Gastroesophageal sphincter (tissue), 4 donors: ENCODE measurements around the gene OTOA. TPM values are rescaled to one million over a fixed set of nuclear protein-coding genes. Genes with fewer than 3 reads are reported as not detected.

Source experiments
- ATAC-seq: fragments of 150-250 bp; one replicate; pipeline ENCODE4 v1.9.1; 2016; ENCODE audit warnings: mild to moderate bottlenecking, moderate library complexity
- H3K27ac ChIP-seq, 4 donors: fragments of 200-600 bp; sonication (generic) in 3 of 4; 1 replicate in 3 of 4; 2 replicates in 1 of 4; pipeline ENCODE4 v1.5.1; 2016 to 2019
- H3K27me3 ChIP-seq: fragments of 200-600 bp; sonication (generic); one replicate; pipeline ENCODE4 v1.5.1; 2019
- H3K36me3 ChIP-seq, 2 donors: fragments of 200-600 bp; sonication (generic); one replicate each; pipeline ENCODE4 v1.5.1; 2019; ENCODE audit warnings: control low read depth in 1 of 2
- H3K4me1 ChIP-seq, 3 donors: fragments of 200-600 bp; sonication (generic); 1 replicate in 2 of 3; 2 replicates in 1 of 3; pipeline ENCODE4 v1.5.1; 2016 to 2019; ENCODE audit warnings: control low read depth in 2 of 3
- H3K4me3 ChIP-seq, 2 donors: fragments of 200-600 bp; sonication (generic); one replicate each; pipeline ENCODE4 v1.5.1; 2019; ENCODE audit warnings: mild to moderate bottlenecking in 1 of 2, moderate library complexity in 1 of 2
- H3K9me3 ChIP-seq, 3 donors: fragments of 200-600 bp; sonication (generic); one replicate each; pipeline ENCODE4 v1.5.1; 2017 to 2019; ENCODE audit warnings: control low read depth in 2 of 3
- EP300 ChIP-seq: sonication (generic); formaldehyde crosslinking; IDR thresholded peaks from one replicate; pipeline ENCODE4 v1.6.1; 2017; ENCODE audit warnings: antibody characterized with exemption, mild to moderate bottlenecking
- POLR2A ChIP-seq, 2 donors: fragments of 450-650 bp; IDR thresholded peaks; one replicate each; pipeline ENCODE4 v1.6.1; 2017; ENCODE audit warnings: antibody characterized with exemption in 2 of 2, mild to moderate bottlenecking in 2 of 2, moderate library complexity in 1 of 2
- POLR2AphosphoS5 ChIP-seq: sonication (generic); formaldehyde crosslinking; IDR thresholded peaks from one replicate; pipeline ENCODE4 v1.6.1; 2017; ENCODE audit warnings: antibody characterized with exemption
- WGBS, 2 donors: methylation state at CpG; one replicate each; pipeline ENCODE4 v1.1.5; 2018; ENCODE audit warnings: low coverage in 1 of 2; 5-methylcytosine and 5-hydroxymethylcytosine counted together
- total RNA-seq, 4 donors: library from RNA; depleted of rRNA; stranded (reverse); fragments of >200 nt; gene quantifications; one replicate each; pipeline ENCODE4 v1.1.0, GENCODE V29; 2016
- TF ChIP-seq, protein P1 (sequence below), 4 experiments: fragments of 200-600 bp in 2 of 4; fragments of 450-650 bp in 2 of 4; sonication (generic) in 1 of 4; IDR thresholded peaks; one replicate each; pipeline ENCODE4 v1.5.1; 2017 to 2019; ENCODE audit warnings: antibody characterized with exemption in 4 of 4, mild to moderate bottlenecking in 2 of 4, moderate library complexity in 2 of 4

OTOA gene
- total RNA-seq, 4 donors from 2014 or later: 0.54 TPM; not detected in 3

DNA sequence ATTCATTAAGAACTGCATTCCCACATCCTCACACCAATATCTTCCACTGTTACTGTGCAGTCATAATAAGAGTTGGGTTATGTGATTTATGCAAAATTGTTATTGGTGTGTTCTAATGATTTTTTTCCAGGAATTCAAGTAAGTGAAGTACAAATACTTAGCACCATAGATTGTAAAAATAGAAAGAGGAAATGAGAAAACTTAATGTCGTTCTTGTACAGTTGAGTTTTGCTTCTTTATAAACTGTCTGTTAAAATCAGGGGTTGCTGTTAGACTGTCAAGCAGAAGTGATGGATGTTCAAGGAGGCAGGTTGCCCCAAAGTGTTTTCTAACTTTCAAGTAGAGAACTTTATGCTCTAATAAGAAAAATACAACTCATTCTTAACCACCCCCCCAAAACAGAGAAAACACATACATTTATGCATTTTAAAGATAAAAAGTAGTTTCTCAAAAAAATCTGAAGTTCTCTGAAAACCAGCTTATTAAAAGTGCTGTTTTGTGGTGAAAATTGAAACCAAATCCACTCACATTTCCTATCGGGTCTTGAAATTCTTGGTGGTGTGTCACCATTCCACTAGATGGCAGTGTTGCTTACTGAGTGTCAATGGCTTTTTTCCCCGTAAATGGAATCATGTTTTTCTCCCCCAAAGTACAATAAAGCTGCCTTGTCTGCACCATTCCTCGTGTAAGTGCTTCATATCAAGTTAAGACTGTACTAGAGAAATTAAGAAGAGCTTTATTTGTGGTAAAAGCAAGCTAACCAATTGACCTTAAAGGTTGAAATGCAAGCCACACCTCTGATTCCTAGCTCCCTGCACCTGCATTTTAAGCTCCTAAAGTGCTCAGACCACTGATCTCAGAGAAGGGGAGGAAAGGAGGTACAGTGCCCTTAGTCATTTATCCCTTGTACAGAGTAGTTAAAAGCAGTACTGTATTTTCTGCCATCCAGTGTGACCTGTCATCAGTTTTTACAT, 6.7 kb upstream of the OTOA start:
- WGBS, 2 donors: 6 to 19% methylated on average over 3 to 4 of the region's 4 CpGs
- Histone ChIP-seq H3K27me3 (no peaks in the 10 kb centered on the region), H3K4me3 (no peak overlapping the region), H3K4me1 (peaks cover 0 to 8% (median 0%) of the 10 kb centered on the region in 3 donors), H3K36me3 (peaks cover 0 to 20% of the 10 kb centered on the region in 2 donors), H3K27ac (no peak overlapping the region), H3K9me3 (no peaks in the 10 kb centered on the region)
- TF ChIP-seq, protein P1, sequence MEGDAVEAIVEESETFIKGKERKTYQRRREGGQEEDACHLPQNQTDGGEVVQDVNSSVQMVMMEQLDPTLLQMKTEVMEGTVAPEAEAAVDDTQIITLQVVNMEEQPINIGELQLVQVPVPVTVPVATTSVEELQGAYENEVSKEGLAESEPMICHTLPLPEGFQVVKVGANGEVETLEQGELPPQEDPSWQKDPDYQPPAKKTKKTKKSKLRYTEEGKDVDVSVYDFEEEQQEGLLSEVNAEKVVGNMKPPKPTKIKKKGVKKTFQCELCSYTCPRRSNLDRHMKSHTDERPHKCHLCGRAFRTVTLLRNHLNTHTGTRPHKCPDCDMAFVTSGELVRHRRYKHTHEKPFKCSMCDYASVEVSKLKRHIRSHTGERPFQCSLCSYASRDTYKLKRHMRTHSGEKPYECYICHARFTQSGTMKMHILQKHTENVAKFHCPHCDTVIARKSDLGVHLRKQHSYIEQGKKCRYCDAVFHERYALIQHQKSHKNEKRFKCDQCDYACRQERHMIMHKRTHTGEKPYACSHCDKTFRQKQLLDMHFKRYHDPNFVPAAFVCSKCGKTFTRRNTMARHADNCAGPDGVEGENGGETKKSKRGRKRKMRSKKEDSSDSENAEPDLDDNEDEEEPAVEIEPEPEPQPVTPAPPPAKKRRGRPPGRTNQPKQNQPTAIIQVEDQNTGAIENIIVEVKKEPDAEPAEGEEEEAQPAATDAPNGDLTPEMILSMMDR (IDR thresholded peaks at IDR 0.05): peak; percentile 66 to 82 (median 72)
- no peak for TF ChIP-seq POLR2A (IDR thresholded peaks at IDR 0.05)
- ATAC-seq: no peak

DNA sequence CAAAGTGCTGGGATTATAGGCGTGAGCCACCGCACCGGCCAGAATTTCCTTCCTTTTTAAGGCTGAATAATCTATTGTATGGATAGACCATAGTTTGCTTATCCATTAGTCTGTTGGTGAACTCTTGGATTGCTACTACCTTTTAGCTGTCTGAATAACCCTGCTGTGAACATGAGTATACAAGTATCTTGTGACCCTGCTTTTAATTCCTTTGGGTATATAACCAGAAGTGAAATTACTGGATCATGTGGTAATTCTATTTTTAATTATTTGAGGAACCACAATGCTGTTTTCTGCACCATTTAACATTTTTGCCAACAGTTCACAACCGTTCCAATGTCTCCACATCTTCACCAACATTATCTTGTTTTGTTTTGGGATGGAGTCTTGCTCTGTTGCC, 4.6 kb upstream of the OTOA start:
- no peak overlapping the region for H3K27ac ChIP-seq
- H3K4me3 ChIP-seq: no peak overlapping the region
- H3K9me3 ChIP-seq: no peaks in the 10 kb centered on the region
- no peak for ATAC-seq
- TF ChIP-seq, protein P1 (IDR thresholded peaks at IDR 0.05): no peak
- no peak for TF ChIP-seq POLR2AphosphoS5
- no peak for TF ChIP-seq EP300
- no peak for TF ChIP-seq POLR2A (IDR thresholded peaks at IDR 0.05)
- WGBS, 2 donors: 88 to 90% methylated on average over 3 to 4 of the region's 4 CpGs
- peaks cover 0 to 20% of the 10 kb centered on the region in 2 donors for H3K36me3 ChIP-seq
- peaks cover 5% of the 10 kb centered on the region for H3K27me3 ChIP-seq
- peaks cover 0 to 14% (median 0%) of the 10 kb centered on the region in 3 donors for H3K4me1 ChIP-seq

DNA sequence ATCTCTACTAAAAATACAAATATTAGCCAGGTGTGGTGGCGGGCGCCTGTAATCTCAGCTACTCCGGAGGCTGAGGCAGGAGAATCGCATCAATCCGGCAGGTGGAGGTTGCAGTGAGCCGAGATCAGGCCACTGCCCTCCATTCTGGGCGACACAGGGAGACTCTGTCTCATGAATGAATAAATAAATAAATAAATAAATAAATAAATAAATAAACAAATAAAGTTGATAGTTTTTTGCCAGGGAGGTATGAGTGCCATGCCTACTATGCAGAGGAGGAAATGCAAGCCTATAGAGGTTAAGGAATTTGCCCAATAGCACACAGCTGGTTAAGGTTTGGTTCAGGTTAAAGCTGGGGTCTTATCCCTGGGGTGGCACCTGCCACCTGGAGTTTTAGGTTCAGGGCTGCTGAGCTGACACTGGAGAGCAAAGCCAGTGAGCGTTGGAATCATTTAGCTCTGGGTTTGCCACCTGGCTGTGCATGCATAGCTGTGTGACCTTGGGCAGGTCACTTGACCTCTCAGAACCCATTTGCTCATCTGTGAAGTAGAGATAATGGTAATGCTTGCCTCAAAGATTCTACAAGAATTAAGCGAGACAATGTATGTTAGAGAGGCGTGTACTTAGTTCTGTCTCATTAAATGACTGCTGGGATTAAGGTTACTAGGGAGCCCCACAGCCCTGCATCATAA, 1.2 kb downstream of the OTOA start:
- H3K36me3 ChIP-seq: no peaks in the 10 kb centered on the region
- no peak for ATAC-seq
- peaks cover 33% of the 10 kb centered on the region for H3K27me3 ChIP-seq
- peaks cover 0 to 12% (median 0%) of the 10 kb centered on the region in 3 donors for H3K4me1 ChIP-seq
- H3K27ac ChIP-seq: no peak overlapping the region
- TF ChIP-seq, protein P1 (IDR thresholded peaks at IDR 0.05): no peak
- no peak for TF ChIP-seq POLR2A (IDR thresholded peaks at IDR 0.05)
- TF ChIP-seq POLR2AphosphoS5: no peak
- no peak for TF ChIP-seq EP300
- WGBS, 2 donors: 60 to 83% methylated on average over 1 to 8 of the region's 10 CpGs
- no peaks in the 10 kb centered on the region for H3K9me3 ChIP-seq
- no peak overlapping the region for H3K4me3 ChIP-seq

DNA sequence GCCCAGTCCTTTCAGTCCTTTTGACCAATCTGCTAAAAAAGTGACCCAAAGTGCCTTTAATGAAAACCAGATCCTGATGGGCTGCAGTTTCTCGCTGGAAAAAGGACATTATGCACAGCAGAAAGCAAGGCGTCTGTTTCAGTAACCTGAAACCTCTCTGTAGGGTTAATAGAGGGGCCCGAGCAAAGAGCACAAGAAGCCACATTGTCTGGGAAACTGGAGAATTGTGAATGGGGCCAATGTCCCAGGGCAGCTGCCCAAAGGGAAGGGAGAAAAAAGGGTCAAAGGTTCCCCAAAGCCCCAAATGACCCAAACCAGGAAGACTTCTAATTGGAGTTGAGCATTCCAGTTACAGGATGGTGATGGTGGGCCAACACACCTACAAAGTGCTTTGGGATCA, 3.0 kb downstream of the OTOA start:
- 14 to 37% methylated on average over 2 to 3 of the region's 3 CpGs for WGBS, 2 donors
- Histone ChIP-seq H3K27ac (no peak overlapping the region), H3K4me1 (peaks cover 0 to 12% (median 0%) of the 10 kb centered on the region in 3 donors), H3K27me3 (peaks cover 33% of the 10 kb centered on the region), H3K36me3 (no peaks in the 10 kb centered on the region), H3K4me3 (no peak overlapping the region), H3K9me3 (no peaks in the 10 kb centered on the region)
- ATAC-seq: no peak
- TF ChIP-seq, protein P1 (IDR thresholded peaks at IDR 0.05): no peak
- no peak for TF ChIP-seq EP300
- TF ChIP-seq POLR2AphosphoS5: no peak
- no peak for TF ChIP-seq POLR2A (IDR thresholded peaks at IDR 0.05)
